Nephron (organoid): Measurements from ENCODE around the gene C10orf120.

ENCODE experiments used
- H3K27ac Mint-ChIP-seq, 3 experiments: 2 replicates each; pipeline ENCODE4 v1.8.0; 2020; ENCODE audit warnings: mixed read lengths in 3 of 3, mild to moderate bottlenecking in 2 of 3, moderate library complexity in 1 of 3
- H3K27me3 Mint-ChIP-seq: 2 replicates; pipeline ENCODE4 v1.8.0; 2021; ENCODE audit warnings: low read depth, mild to moderate bottlenecking, moderate library complexity, mixed read lengths
- H3K36me3 Mint-ChIP-seq: 2 replicates; pipeline ENCODE4 v1.8.0; 2020; ENCODE audit warnings: low read depth, mixed read lengths
- H3K4me1 Mint-ChIP-seq: 2 replicates; pipeline ENCODE4 v1.8.0; 2020; ENCODE audit warnings: mixed read lengths
- H3K4me3 Mint-ChIP-seq, 3 experiments: 2 replicates each; pipeline ENCODE4 v1.8.0; 2020; ENCODE audit warnings: mild to moderate bottlenecking in 3 of 3, mixed read lengths in 3 of 3, moderate library complexity in 2 of 3
- H3K9me3 Mint-ChIP-seq: 2 replicates; pipeline ENCODE4 v1.8.0; 2020; ENCODE audit warnings: mixed read lengths
- TF ChIP-seq, protein P1 (sequence below), 3 experiments: fragments of 200-600 bp; sonication (generic); IDR thresholded peaks; one replicate each; pipeline ENCODE4 v1.5.0; 2021; ENCODE audit warnings: antibody characterized with exemption in 3 of 3; ENCODE audit not compliant: unreplicated experiment in 3 of 3

C10orf120 gene

DNA sequence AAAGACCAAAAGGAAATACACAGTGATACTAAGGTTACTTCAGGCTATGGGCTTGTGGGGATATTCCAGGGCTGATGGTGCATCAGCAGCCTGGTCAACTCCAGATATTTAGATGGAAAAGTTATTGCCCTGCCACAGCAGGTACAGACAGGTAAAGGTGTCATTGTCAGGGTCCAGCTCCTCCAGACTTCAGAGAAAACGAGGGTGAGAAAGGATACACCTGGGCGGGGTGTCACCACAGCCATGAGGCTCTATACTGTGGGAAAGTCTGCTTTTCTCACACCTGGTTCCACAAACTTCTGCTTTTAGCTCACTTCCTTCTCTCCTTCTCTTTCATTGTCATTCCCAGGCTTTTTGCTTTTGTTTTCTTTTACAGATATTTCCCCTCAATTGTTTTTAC, 2.0 kb upstream of the C10orf120 start:
- H3K27me3 Mint-ChIP-seq, result peaks cover 12% of the 10 kb centered on the region
- TF ChIP-seq, protein P1, sequence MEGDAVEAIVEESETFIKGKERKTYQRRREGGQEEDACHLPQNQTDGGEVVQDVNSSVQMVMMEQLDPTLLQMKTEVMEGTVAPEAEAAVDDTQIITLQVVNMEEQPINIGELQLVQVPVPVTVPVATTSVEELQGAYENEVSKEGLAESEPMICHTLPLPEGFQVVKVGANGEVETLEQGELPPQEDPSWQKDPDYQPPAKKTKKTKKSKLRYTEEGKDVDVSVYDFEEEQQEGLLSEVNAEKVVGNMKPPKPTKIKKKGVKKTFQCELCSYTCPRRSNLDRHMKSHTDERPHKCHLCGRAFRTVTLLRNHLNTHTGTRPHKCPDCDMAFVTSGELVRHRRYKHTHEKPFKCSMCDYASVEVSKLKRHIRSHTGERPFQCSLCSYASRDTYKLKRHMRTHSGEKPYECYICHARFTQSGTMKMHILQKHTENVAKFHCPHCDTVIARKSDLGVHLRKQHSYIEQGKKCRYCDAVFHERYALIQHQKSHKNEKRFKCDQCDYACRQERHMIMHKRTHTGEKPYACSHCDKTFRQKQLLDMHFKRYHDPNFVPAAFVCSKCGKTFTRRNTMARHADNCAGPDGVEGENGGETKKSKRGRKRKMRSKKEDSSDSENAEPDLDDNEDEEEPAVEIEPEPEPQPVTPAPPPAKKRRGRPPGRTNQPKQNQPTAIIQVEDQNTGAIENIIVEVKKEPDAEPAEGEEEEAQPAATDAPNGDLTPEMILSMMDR (IDR thresholded peaks at IDR 0.05; ENCODE audit: unreplicated experiment in 3 of 3), result no peak
- no peak overlapping the region for H3K27ac Mint-ChIP-seq
- H3K36me3 Mint-ChIP-seq, result no peaks in the 10 kb centered on the region
- no peaks in the 10 kb centered on the region for H3K9me3 Mint-ChIP-seq
- H3K4me3 Mint-ChIP-seq, result no peak overlapping the region
- H3K4me1 Mint-ChIP-seq, result no peaks in the 10 kb centered on the region

DNA sequence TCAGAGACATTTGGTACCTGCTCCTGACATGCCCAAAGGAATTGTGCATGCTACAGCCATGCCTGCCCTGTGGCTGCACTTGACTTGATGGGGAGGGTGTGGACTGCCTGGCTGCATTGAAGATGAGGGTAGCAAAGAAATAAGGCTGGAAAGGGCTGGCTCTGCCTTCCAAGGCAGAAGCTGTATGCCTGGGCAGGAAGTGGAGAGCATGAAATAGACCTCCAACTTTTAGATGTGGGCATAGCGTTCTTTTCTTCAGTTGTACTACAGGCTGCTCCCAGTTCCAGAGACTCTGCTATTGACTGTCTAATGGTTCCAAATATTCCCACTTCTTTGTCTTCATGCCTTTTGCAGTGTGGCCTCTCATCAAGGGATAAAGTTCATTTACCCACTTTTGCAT, 3.0 kb downstream of the C10orf120 start:
- Mint-ChIP-seq H3K27me3 (peaks cover 19% of the 10 kb centered on the region), H3K36me3 (no peaks in the 10 kb centered on the region), H3K9me3 (no peaks in the 10 kb centered on the region), H3K27ac (no peak overlapping the region), H3K4me1 (no peaks in the 10 kb centered on the region), H3K4me3 (no peak overlapping the region)
- TF ChIP-seq, protein P1 (IDR thresholded peaks at IDR 0.05; ENCODE audit: unreplicated experiment in 3 of 3), result no peak

DNA sequence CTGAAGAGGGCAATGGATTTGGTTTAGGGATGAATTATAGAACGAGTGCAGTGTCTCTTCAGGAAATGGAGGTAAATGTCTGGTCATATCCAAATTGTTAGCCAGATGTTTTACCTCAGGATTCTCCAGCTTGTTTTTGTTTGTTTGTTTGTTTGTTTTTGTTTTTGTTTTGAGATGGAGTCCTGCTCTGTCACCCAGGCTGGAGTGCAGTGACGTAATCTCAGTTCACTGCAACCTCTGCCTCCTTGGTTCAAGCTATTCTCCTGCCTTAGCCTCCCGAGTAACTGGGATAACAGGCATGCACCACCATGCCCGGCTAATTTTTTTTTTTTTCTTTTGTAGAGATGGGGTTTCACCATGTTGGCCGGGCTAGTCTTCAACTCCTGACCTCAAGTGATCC, 6.9 kb downstream of the C10orf120 start:
- Mint-ChIP-seq H3K27me3 (peaks cover 13% of the 10 kb centered on the region), H3K27ac (no peak overlapping the region), H3K9me3 (no peaks in the 10 kb centered on the region), H3K36me3 (no peaks in the 10 kb centered on the region), H3K4me3 (no peak overlapping the region), H3K4me1 (no peaks in the 10 kb centered on the region)
- TF ChIP-seq, protein P1 (IDR thresholded peaks at IDR 0.05; ENCODE audit: unreplicated experiment in 3 of 3), result no peak

DNA sequence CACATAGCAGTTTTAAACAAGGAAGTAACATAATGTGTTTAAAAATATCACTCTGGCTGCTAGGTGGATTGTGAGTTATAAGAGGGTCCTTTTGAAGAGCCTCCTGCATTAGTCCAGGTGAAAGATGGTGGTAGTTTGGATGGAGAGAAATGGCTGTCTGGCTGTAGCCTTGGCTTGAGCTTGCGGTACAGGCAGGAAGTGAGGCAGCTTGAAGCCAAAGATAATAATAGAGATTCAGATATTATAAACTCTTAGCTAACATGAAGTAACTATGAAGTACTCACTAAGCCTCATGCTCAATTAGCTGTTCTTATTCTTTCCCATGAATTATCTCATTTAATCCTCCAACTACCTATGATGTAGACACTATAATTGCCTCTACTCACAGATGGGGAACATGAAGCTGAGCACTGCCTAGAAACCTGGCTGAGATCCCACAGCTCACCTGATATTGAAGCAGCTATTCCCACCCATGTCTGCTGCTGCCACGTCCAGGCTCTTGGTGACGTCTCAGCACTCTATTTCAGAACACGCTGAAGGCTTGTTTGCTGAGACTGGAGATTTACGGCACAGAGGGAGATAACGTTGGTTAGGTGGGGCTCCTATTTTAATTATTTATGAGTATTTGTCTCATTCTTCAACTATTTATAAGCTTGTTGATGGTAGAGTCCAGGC, 10.4 kb downstream of the C10orf120 start:
- no peaks in the 10 kb centered on the region for H3K36me3 Mint-ChIP-seq
- H3K27me3 Mint-ChIP-seq, result peaks cover 25% of the 10 kb centered on the region
- H3K4me3 Mint-ChIP-seq, result no peak overlapping the region
- H3K4me1 Mint-ChIP-seq, result no peaks in the 10 kb centered on the region
- H3K27ac Mint-ChIP-seq, result no peak overlapping the region
- TF ChIP-seq, protein P1 (IDR thresholded peaks at IDR 0.05; ENCODE audit: unreplicated experiment in 3 of 3), result no peak
- H3K9me3 Mint-ChIP-seq, result peaks cover 10% of the 10 kb centered on the region

DNA sequence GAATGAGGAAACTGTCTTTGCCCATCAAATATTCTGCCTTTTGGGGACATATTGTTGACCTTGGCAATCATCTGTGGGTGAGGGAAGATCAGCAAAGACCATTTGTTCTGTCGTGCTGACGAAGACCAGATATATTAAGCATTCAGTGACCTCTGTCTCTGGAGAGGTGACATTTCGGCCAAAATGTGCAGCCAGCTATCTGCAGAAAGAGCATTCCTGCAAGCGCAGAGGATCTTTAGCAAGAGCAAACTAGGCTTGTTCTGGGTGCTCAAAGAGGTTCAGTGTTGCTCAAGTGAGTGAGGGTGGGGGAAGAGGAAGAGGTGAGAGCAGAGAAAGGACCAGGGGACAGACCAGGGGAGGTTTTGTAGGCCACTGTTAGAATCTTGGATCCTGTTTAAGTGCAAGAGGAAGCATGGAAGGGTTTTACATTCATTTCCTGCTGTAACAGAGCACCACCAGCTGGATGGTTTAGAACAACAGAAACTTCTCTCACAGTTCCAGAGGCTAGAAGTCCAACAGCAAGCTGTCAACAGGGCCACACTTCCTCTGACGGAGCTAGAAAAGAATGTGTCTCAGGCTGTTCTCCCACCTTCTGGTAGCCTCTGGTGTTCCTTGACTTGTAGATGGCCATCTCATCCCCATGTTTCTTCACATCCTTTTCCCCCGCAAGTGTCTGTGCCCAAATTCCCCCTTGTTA, 11.2 kb downstream of the C10orf120 start:
- peaks cover 10% of the 10 kb centered on the region for H3K9me3 Mint-ChIP-seq
- no peak overlapping the region for H3K27ac Mint-ChIP-seq
- TF ChIP-seq, protein P1 (IDR thresholded peaks at IDR 0.05; ENCODE audit: unreplicated experiment in 3 of 3), result no peak
- H3K27me3 Mint-ChIP-seq, result peaks cover 28% of the 10 kb centered on the region
- no peaks in the 10 kb centered on the region for H3K4me1 Mint-ChIP-seq
- H3K36me3 Mint-ChIP-seq, result no peaks in the 10 kb centered on the region
- no peak overlapping the region for H3K4me3 Mint-ChIP-seq

DNA sequence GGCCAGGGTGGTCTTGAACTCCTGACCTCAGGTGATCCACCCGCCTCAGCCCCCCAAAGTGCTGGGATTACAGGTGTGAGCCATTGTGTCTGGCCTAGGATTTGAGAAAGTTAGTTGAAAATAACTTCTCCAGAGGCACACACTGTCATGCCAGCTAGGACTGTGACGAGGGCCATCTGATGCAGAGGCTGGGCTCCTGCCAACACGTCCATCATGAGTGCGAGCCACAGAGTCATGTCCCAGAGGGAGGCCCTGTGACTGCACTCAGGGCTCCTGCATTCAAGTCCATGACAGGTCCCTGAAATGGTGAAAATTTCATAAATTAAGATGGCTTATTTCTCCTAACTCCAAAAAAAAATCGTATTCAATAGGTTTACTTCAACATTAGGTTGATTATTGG, 17.1 kb downstream of the C10orf120 start:
- TF ChIP-seq, protein P1 (IDR thresholded peaks at IDR 0.05; ENCODE audit: unreplicated experiment in 3 of 3), result no peak
- Mint-ChIP-seq H3K36me3 (no peaks in the 10 kb centered on the region), H3K27me3 (peaks cover 26% of the 10 kb centered on the region), H3K4me3 (no peak overlapping the region), H3K4me1 (no peaks in the 10 kb centered on the region), H3K27ac (no peak overlapping the region), H3K9me3 (peaks cover 10% of the 10 kb centered on the region)
